GM15510 (cell line): ENCODE results near the gene BNC2.

Source experiments
- POLR2A ChIP-seq: IDR thresholded peaks from 3 replicates; pipeline ENCODE4 v1.6.1; 2011; ENCODE audit warnings: borderline replicate concordance; ENCODE audit not compliant: insufficient read length; ENCODE audit errors: extremely low read depth

BNC2 gene

GRCh38 chr9:16543686-16544085, 326.8 kb downstream of the BNC2 start:
- no peak for TF ChIP-seq POLR2A

GRCh38 chr9:16543225-16543624, 327.2 kb downstream of the BNC2 start:
- TF ChIP-seq POLR2A = no peak

- TF ChIP-seq POLR2A = no peak
Measured at GRCh38 chr9:16542290-16542689, 328.2 kb downstream of the BNC2 start.

- no peak for TF ChIP-seq POLR2A
Measured at GRCh38 chr9:16540743-16541613, 329.5 kb downstream of the BNC2 start.

GRCh38 chr9:16535555-16535954, 334.9 kb downstream of the BNC2 start:
- no peak for TF ChIP-seq POLR2A

GRCh38 chr9:16532681-16533450, 337.6 kb downstream of the BNC2 start:
- TF ChIP-seq POLR2A = no peak

- no peak for TF ChIP-seq POLR2A
Measured at GRCh38 chr9:16532272-16532671, 338.2 kb downstream of the BNC2 start.

- TF ChIP-seq POLR2A = no peak
Measured at GRCh38 chr9:16530669-16531642, 339.5 kb downstream of the BNC2 start.

- no peak for TF ChIP-seq POLR2A
Measured at GRCh38 chr9:16527573-16527972, 342.9 kb downstream of the BNC2 start.

GRCh38 chr9:16526380-16526779, 344.1 kb downstream of the BNC2 start:
- TF ChIP-seq POLR2A = no peak

GRCh38 chr9:16524823-16525222, 345.6 kb downstream of the BNC2 start:
- no peak for TF ChIP-seq POLR2A

- no peak for TF ChIP-seq POLR2A
Measured at GRCh38 chr9:16524078-16524477, 346.4 kb downstream of the BNC2 start.

GRCh38 chr9:16521868-16522411, 348.5 kb downstream of the BNC2 start:
- no peak for TF ChIP-seq POLR2A

GRCh38 chr9:16519001-16519400, 351.5 kb downstream of the BNC2 start:
- TF ChIP-seq POLR2A = no peak
